GOT3 (cell line): ENCODE measurements around the gene ITGB8.

Experiments used
- DNase-seq: peaks from one replicate; lab custom pipeline; 2025; ENCODE audit warnings: mixed read lengths; lab: John Stamatoyannopoulos, UW

The ITGB8 gene

DNA sequence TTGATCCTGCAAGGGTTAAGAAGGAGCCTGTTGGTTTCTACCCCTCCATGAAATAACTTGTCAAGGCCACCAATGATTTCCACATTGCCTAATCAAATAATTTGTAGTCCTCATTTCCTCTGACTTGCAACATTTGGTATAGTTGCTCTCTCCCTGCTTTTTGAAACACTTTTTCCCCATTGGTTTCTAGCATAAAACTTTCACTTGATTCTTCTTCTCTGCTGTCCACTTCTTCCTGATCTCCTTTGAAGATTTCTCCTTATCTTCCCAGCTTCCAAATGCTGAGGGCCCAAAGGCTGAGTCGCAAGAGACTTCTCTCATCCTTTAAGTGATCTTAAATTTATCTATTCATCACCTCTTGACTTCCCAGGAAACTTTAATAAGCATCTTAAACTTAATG is 134.2 kb downstream of the ITGB8 start:
- DNase-seq, result no peak
